Body of pancreas (tissue), 4 donors: ENCODE measurements around the gene BAHCC1.

Source experiments
- CTCF ChIP-seq, 7 experiments: fragments of 450-650 bp in 4 of 7; fragments of 200-600 bp in 3 of 7; sonication (generic) in 3 of 7; IDR thresholded peaks; one replicate each; pipeline ENCODE4 v1.5.1; 2016 to 2019; ENCODE audit warnings: antibody characterized with exemption in 7 of 7
- POLR2A ChIP-seq, 3 donors: fragments of 450-650 bp; IDR thresholded peaks; one replicate each; pipeline ENCODE4 v1.6.1; 2016; ENCODE audit warnings: antibody characterized with exemption in 3 of 3, mild to moderate bottlenecking in 2 of 3

DNA sequence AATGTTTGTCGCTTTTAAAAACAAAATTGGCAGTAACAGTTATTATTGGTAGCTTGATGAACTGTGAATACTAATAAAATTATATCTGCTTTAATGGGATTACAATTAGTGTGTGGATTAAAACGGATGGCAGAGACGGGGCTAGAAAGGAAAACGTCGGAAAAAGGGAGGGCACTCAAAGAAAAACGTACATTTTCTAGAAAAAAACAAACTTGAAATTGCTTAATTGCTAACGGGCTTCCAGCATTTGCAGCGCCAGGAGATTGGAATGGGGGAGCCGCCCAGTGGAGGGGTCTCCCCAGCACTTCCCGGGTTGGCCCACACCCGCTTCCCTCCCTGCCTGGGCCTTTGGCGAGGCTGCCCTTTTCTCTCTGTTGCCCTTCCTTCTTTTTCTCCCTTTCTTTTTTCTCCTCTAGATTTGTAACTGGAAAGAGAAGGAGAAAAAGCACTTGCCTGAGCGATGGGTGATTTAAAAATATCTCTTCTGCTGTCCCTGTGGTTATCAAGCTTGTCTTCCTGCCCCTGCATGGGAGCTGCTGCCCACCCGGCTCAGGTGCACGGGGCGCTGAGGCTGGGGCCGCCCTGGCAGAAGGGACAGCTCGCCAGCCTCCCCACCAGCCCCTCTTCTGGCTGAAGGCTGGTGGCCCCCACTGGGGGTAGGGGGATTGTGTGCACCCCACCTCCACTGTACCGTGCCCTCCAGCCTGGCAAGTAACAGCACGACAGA, 5.9 kb downstream of the BAHCC1 start:
- TF ChIP-seq POLR2A (IDR thresholded peaks at IDR 0.05) (no peak), CTCF (IDR thresholded peaks at IDR 0.05) (no peak)
